Vagina (tissue), 2 donors: ENCODE measurements around the gene WFDC5.

Source experiments
- POLR2A ChIP-seq, 2 donors: fragments of 450-650 bp; IDR thresholded peaks; one replicate each; pipeline ENCODE4 v1.6.1; 2017; ENCODE audit warnings: antibody characterized with exemption in 2 of 2, mild to moderate bottlenecking in 2 of 2, moderate library complexity in 2 of 2
- POLR2AphosphoS5 ChIP-seq, 2 donors: sonication (generic); formaldehyde crosslinking; IDR thresholded peaks; one replicate each; pipeline ENCODE4 v1.9.0; 2017; ENCODE audit warnings: antibody characterized with exemption in 2 of 2, mild to moderate bottlenecking in 2 of 2, low read depth in 1 of 2; ENCODE audit not compliant: insufficient read depth in 1 of 2
- TF ChIP-seq, protein P1 (sequence below), 3 experiments: fragments of 450-650 bp in 2 of 3; fragments of 200-600 bp in 1 of 3; sonication (generic) in 1 of 3; IDR thresholded peaks; one replicate each; pipeline ENCODE4 v1.5.1; 2017 to 2019; ENCODE audit warnings: antibody characterized with exemption in 3 of 3, mild to moderate bottlenecking in 2 of 3, moderate library complexity in 2 of 3

DNA sequence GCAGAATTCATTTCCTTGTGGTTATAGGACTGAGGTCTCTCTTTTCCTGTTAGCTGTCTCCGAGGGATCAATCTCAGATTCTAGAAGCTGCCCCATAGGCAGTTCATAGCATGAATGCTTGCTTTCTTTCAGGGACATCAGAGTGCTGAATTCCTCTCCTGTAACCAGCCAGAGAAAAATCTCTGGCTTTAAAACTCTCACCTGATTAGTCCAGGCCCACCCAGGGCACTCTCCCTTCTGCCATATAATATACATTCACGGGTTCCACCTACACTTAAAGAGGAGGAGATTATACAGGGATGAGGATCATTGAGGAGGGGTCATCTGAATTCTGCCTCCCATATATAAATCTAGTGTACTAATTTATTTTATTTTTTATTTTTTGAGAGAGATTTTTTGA, 11.9 kb downstream of the WFDC5 start:
- TF ChIP-seq, protein P1, sequence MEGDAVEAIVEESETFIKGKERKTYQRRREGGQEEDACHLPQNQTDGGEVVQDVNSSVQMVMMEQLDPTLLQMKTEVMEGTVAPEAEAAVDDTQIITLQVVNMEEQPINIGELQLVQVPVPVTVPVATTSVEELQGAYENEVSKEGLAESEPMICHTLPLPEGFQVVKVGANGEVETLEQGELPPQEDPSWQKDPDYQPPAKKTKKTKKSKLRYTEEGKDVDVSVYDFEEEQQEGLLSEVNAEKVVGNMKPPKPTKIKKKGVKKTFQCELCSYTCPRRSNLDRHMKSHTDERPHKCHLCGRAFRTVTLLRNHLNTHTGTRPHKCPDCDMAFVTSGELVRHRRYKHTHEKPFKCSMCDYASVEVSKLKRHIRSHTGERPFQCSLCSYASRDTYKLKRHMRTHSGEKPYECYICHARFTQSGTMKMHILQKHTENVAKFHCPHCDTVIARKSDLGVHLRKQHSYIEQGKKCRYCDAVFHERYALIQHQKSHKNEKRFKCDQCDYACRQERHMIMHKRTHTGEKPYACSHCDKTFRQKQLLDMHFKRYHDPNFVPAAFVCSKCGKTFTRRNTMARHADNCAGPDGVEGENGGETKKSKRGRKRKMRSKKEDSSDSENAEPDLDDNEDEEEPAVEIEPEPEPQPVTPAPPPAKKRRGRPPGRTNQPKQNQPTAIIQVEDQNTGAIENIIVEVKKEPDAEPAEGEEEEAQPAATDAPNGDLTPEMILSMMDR (IDR thresholded peaks at IDR 0.05) = no peak
- TF ChIP-seq POLR2A (IDR thresholded peaks at IDR 0.05) (no peak), POLR2AphosphoS5 (IDR thresholded peaks at IDR 0.05; ENCODE audit: insufficient read depth in 1 of 2, low read depth in 1 of 2) (no peak)
